MG63 (cell line): ENCODE measurements around the gene HSPA1L. TPM values are rescaled to one million over a fixed set of nuclear protein-coding genes. Genes with fewer than 3 reads are reported as not detected.

Experiments used
- DNase-seq: peaks from one replicate; pipeline ENCODE4 v3.0.0-alpha.2; 2020
- H3K27me3 ChIP-seq: fragments of 250-450 bp; sonication (Bioruptor Pico); 2 replicates; pipeline ENCODE4 v1.5.1; 2020; ENCODE audit warnings: mild to moderate bottlenecking, moderate library complexity
- H3K36me3 ChIP-seq: fragments of 250-450 bp; sonication (Bioruptor Pico); 2 replicates; pipeline ENCODE4 v1.5.1; 2020; ENCODE audit warnings: mild to moderate bottlenecking, moderate library complexity
- H3K4me3 ChIP-seq: fragments of 250-450 bp; sonication (Bioruptor Pico); 2 replicates; pipeline ENCODE4 v1.5.1; 2020; ENCODE audit warnings: mild to moderate bottlenecking, moderate library complexity
- H3K9me3 ChIP-seq: fragments of 250-450 bp; sonication (Bioruptor Pico); 2 replicates; pipeline ENCODE4 v1.5.1; 2020; ENCODE audit warnings: mild to moderate bottlenecking, moderate library complexity
- total RNA-seq: library from RNA; depleted of rRNA; stranded (reverse); fragments of >200 nt; shearing (Covaris generic); gene quantifications from 2 replicates; pipeline ENCODE4 v1.2.3, GENCODE V29; 2014; ENCODE audit warnings: low replicate concordance; rRNA removed

Gene HSPA1L
- total RNA-seq, 1 experiment from 2014 or later: 0.33 TPM

- H3K4me3 ChIP-seq: no peak overlapping the region
- no peak for DNase-seq
Observed at GRCh38 chr6:31765910-31766794, 48.9 kb downstream of the HSPA1L start.

GRCh38 chr6:31765559-31765909 lies 49.5 kb downstream of the HSPA1L start:
- H3K4me3 ChIP-seq: no peak overlapping the region
- DNase-seq: no peak
- H3K36me3 ChIP-seq: no peaks in the 10 kb centered on the region
- no peaks in the 10 kb centered on the region for H3K27me3 ChIP-seq
- H3K9me3 ChIP-seq: no peaks in the 10 kb centered on the region

More at GRCh38 chr6:31765910-31766794, 48.9 kb downstream of the HSPA1L start:
- Histone ChIP-seq H3K9me3 (no peaks in the 10 kb centered on the region), H3K27me3 (no peaks in the 10 kb centered on the region), H3K36me3 (no peaks in the 10 kb centered on the region)

GRCh38 chr6:31764198-31764597 lies 50.9 kb downstream of the HSPA1L start:
- Histone ChIP-seq H3K27me3 (no peaks in the 10 kb centered on the region), H3K36me3 (no peaks in the 10 kb centered on the region), H3K9me3 (no peaks in the 10 kb centered on the region), H3K4me3 (no peak overlapping the region)
- DNase-seq: no peak

- Histone ChIP-seq H3K36me3 (no peaks in the 10 kb centered on the region), H3K4me3 (no peak overlapping the region), H3K9me3 (no peaks in the 10 kb centered on the region), H3K27me3 (no peaks in the 10 kb centered on the region)
- DNase-seq: peak; percentile 19
Observed at GRCh38 chr6:31763619-31763940, 51.5 kb downstream of the HSPA1L start.

GRCh38 chr6:31762878-31763618 lies 52.0 kb downstream of the HSPA1L start:
- H3K9me3 ChIP-seq: no peaks in the 10 kb centered on the region
- no peak for DNase-seq
- H3K27me3 ChIP-seq: no peaks in the 10 kb centered on the region
- H3K36me3 ChIP-seq: no peaks in the 10 kb centered on the region
- H3K4me3 ChIP-seq: no peak overlapping the region

GRCh38 chr6:31762356-31762755 lies 52.7 kb downstream of the HSPA1L start, which contains the start of gene SAPCD1:
Gene SAPCD1 (plus strand): TSS chr6:31762656. CDS start chr6:31763055, 399 bp downstream.
- Histone ChIP-seq H3K4me3 (no peak within 1 kb of the TSS), H3K9me3 (no peaks in the 10 kb centered on the region), H3K36me3 (no peaks in the 10 kb centered on the region), H3K27me3 (no peaks in the 10 kb centered on the region)
- DNase-seq: no peak

- H3K9me3 ChIP-seq: no peaks in the 10 kb centered on the region
- H3K4me3 ChIP-seq: no peak overlapping the region
- no peaks in the 10 kb centered on the region for H3K36me3 ChIP-seq
- DNase-seq: no peak
- H3K27me3 ChIP-seq: no peaks in the 10 kb centered on the region
Observed at GRCh38 chr6:31761343-31761742, 53.7 kb downstream of the HSPA1L start.

- DNase-seq: no peak
- no peak overlapping the region for H3K4me3 ChIP-seq
- H3K36me3 ChIP-seq: no peaks in the 10 kb centered on the region
- no peaks in the 10 kb centered on the region for H3K27me3 ChIP-seq
- H3K9me3 ChIP-seq: no peaks in the 10 kb centered on the region
Observed at GRCh38 chr6:31760790-31761189, 54.3 kb downstream of the HSPA1L start.

Other genes starting within 250 kb of the HSPA1L start
- gene LTA, start 243.0 kb downstream of the HSPA1L start, total RNA-seq: not detected in 2 replicates
- gene TNF, start 239.7 kb downstream of the HSPA1L start, total RNA-seq: not detected in 2 replicates
- not detected in 2 replicates for gene LTB, start 232.9 kb downstream of the HSPA1L start, total RNA-seq
- not detected in 2 replicates for gene LST1, start 229.0 kb downstream of the HSPA1L start, total RNA-seq
- gene NCR3, start 222.3 kb downstream of the HSPA1L start, total RNA-seq: not detected in 2 replicates
- gene AIF1, start 200.0 kb downstream of the HSPA1L start, total RNA-seq: not detected in 2 replicates
- 17.1 and 18.2 TPM in 2 replicates for gene PRRC2A, start 194.6 kb downstream of the HSPA1L start, total RNA-seq
- 82.2 and 194 TPM in 2 replicates for gene BAG6, start 162.6 kb downstream of the HSPA1L start, total RNA-seq
- 0.56 TPM in 1 of 2 replicates, not detected in the other for gene APOM, start 159.4 kb downstream of the HSPA1L start, total RNA-seq
- gene C6orf47, start 154.5 kb downstream of the HSPA1L start, total RNA-seq: 5.9 and 6.5 TPM in 2 replicates
- 21.4 and 24.2 TPM in 2 replicates for gene GPANK1, start 150.3 kb downstream of the HSPA1L start, total RNA-seq
- 88.8 and 99.8 TPM in 2 replicates for gene CSNK2B, start 149.2 kb downstream of the HSPA1L start, total RNA-seq
- gene LY6G5B, start 145.3 kb downstream of the HSPA1L start, total RNA-seq: 0.42 and 1.1 TPM in 2 replicates
- gene LY6G5C, start 134.2 kb downstream of the HSPA1L start, total RNA-seq: not detected in 2 replicates
- gene ABHD16A, start 112.0 kb downstream of the HSPA1L start, total RNA-seq: 19.4 and 43.4 TPM in 2 replicates
- not detected in 2 replicates for gene LY6G6F, start 108.4 kb downstream of the HSPA1L start, total RNA-seq
- gene LY6G6D, start 99.9 kb downstream of the HSPA1L start, total RNA-seq: not detected in 2 replicates
- not detected in 2 replicates for gene LY6G6C, start 93.5 kb downstream of the HSPA1L start, total RNA-seq
- gene MPIG6B, start 91.9 kb downstream of the HSPA1L start, total RNA-seq: not detected in 2 replicates
- 24.6 and 31.9 TPM in 2 replicates for gene DDAH2, start 86.0 kb downstream of the HSPA1L start, total RNA-seq
- gene CLIC1, start 78.8 kb downstream of the HSPA1L start, total RNA-seq: 571 and 764 TPM in 2 replicates
- 3.1 and 6.3 TPM in 2 replicates for gene MSH5, start 75.3 kb downstream of the HSPA1L start, total RNA-seq
- 2.5 TPM in 1 of 2 replicates, not detected in the other for gene SAPCD1, start 52.6 kb downstream of the HSPA1L start, total RNA-seq
- 0.13 and 0.84 TPM in 2 replicates for gene VWA7, start 38.0 kb downstream of the HSPA1L start, total RNA-seq
- 58.8 and 107 TPM in 2 replicates for gene VARS1, start 19.5 kb downstream of the HSPA1L start, total RNA-seq
- gene LSM2, start 8.3 kb downstream of the HSPA1L start, total RNA-seq: 57.0 and 58.4 TPM in 2 replicates
- 32.5 and 71.8 TPM in 2 replicates for gene HSPA1A, start 260 bp upstream of the HSPA1L start, total RNA-seq
- gene HSPA1B, start 12.5 kb upstream of the HSPA1L start, total RNA-seq: 48.7 and 72.1 TPM in 2 replicates
- 11.7 and 14.6 TPM in 2 replicates for gene NEU1, start 47.5 kb upstream of the HSPA1L start, total RNA-seq
- not detected in 2 replicates for gene SLC44A4, start 63.7 kb upstream of the HSPA1L start, total RNA-seq
- gene EHMT2, start 82.4 kb upstream of the HSPA1L start, total RNA-seq: 30.4 and 38.9 TPM in 2 replicates
- 0.67 and 9.3 TPM in 2 replicates for gene ZBTB12, start 86.8 kb upstream of the HSPA1L start, total RNA-seq
- 0.13 and 0.20 TPM in 2 replicates for gene C2, start 112.4 kb upstream of the HSPA1L start, total RNA-seq
- gene CFB, start 130.8 kb upstream of the HSPA1L start, total RNA-seq: 2.2 and 6.9 TPM in 2 replicates
- gene NELFE, start 143.7 kb upstream of the HSPA1L start, total RNA-seq: 111 and 131 TPM in 2 replicates
- 22.9 and 25.2 TPM in 2 replicates for gene SKIC2, start 143.9 kb upstream of the HSPA1L start, total RNA-seq
- 9.8 and 13.7 TPM in 2 replicates for gene DXO, start 156.9 kb upstream of the HSPA1L start, total RNA-seq
- 0.26 TPM in 1 of 2 replicates, not detected in the other for gene C4A, start 166.8 kb upstream of the HSPA1L start, total RNA-seq
- gene C4B, start 199.5 kb upstream of the HSPA1L start, total RNA-seq: 0.26 and 0.81 TPM in 2 replicates
- not detected in 2 replicates for gene CYP21A2, start 223.1 kb upstream of the HSPA1L start, total RNA-seq